Erythroblast (primary cell): ENCODE results near the gene CDKN2B-AS1.

ENCODE experiments used
- GATA1 ChIP-seq: IDR thresholded peaks from 2 replicates; pipeline ENCODE4 v1.6.1; 2011; ENCODE audit warnings: low read depth, mild to moderate bottlenecking, control low read depth, low read length, moderate library complexity
- POLR2A ChIP-seq: IDR thresholded peaks from 2 replicates; pipeline ENCODE4 v1.6.1; 2011; ENCODE audit warnings: mild to moderate bottlenecking, low read length

DNA sequence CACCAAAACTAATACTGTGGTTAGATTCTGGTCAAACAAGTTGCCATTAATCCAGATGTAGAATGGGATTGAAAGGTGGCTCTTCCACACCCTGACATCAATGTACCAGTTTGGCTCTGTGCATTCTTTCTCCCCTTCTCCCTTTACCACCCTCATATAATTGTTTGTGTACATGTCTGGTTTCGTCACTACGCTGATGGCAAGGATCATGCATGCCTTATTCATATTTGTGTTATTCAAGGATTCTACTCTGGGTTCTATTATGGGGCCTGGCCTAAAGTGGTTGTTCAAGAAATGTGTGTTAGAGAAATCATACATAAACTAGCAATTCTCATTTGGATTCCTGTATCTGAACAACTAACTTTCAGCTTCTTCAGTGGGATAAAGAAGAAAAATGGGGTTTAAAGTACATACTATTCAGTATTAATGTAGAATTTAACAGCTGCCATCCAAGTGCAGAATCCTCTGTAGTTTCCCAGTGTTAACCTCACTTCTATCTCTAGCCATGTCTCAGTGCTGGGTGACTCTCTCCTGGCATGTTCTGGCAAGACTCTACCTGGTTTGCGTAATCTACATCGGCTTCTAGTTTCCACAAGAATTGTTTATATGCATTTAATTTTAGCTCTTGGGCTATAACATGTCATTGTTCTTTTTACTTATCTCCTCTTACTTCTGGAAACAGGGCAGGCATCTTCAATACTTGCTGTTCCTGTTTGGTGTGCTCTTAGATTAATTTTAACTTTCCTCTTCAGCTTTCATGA lies 42.5 kb downstream of the CDKN2B-AS1 start:
- TF ChIP-seq POLR2A (no peak), GATA1 (no peak)
